Left cardiac atrium (tissue), 4 donors: ENCODE data around the gene CSF2RB. TPM values are rescaled to one million over a fixed set of nuclear protein-coding genes. Genes with fewer than 3 reads are reported as not detected.

Experiments
- ATAC-seq, 2 donors: fragments of 200-7000 bp; cut with Tn5 transposase; one replicate each; pipeline ENCODE4 v1.9.1; 2020; ENCODE audit warnings: mild to moderate bottlenecking in 2 of 2, moderate library complexity in 2 of 2
- DNase-seq: peaks from one replicate; pipeline ENCODE4 v3.0.0-alpha.2; 2020
- intact Hi-C, 2 donors: fragments of 100-400 bp; cut with DNase I; formaldehyde crosslinking; loops; one replicate each; pipeline versions ENCODE4 v1.14.1 to v1.15.1; 2022 to 2023
- total RNA-seq, 2 donors: library from RNA; stranded (reverse); fragmentation: NEBNext Ultra II Directional; extraction: Animal tissue kit (Norgen Biotek cat#: 25700); gene quantifications; one replicate each; pipeline ENCODE4 v1.2.1, GENCODE V29; 2021
- donor health status: DM: no; HTN: yes; CAD: no.
- donor health status: DM: no; HTN: yes; CAD: no; lungs with severe emphysema.
- donor health status: DM: yes; HTN: yes; CAD: no.
- donor health status: Dilated cardiomyopathy.

The CSF2RB gene
- total RNA-seq, 2 donors from 2014 or later, result 4.7 to 6.0 TPM

- intact Hi-C loops, result no loop called here
- no peak for ATAC-seq
- no peak for DNase-seq
Observed at GRCh38 chr22:36951746-36952145, 38.3 kb downstream of the CSF2RB start.

GRCh38 chr22:36953239-36954080, 40.0 kb downstream of the CSF2RB start:
- DNase-seq, result no peak
- ATAC-seq, result no peak
- intact Hi-C loops, result no loop called here

- intact Hi-C loops, result no loop called here
- DNase-seq, result no peak
- no peak for ATAC-seq
Observed at GRCh38 chr22:36954251-36955014, 41.0 kb downstream of the CSF2RB start.

- DNase-seq (no peak), ATAC-seq (no peak)
- intact Hi-C loops, result no loop called here
Observed at GRCh38 chr22:36955691-36956090, 42.3 kb downstream of the CSF2RB start.

GRCh38 chr22:36958366-36958765, 44.9 kb downstream of the CSF2RB start:
- ATAC-seq (no peak), DNase-seq (no peak)
- intact Hi-C loops, result no loop called here

GRCh38 chr22:36961626-36962025, 48.2 kb downstream of the CSF2RB start:
- intact Hi-C loops, result no loop called here
- no peak for ATAC-seq
- no peak for DNase-seq

- intact Hi-C loops, result no loop called here
- DNase-seq (no peak), ATAC-seq (no peak)
Observed at GRCh38 chr22:36963302-36963701, 49.9 kb downstream of the CSF2RB start.

- DNase-seq (no peak), ATAC-seq (no peak)
- intact Hi-C loops, result no loop called here
Observed at GRCh38 chr22:36964106-36964505, 50.7 kb downstream of the CSF2RB start.

GRCh38 chr22:36965696-36966095, 52.3 kb downstream of the CSF2RB start:
- no peak for ATAC-seq
- intact Hi-C loops, result no loop called here
- DNase-seq, result no peak

- DNase-seq, result no peak
- no peak for ATAC-seq
- intact Hi-C loops, result no loop called here
Observed at GRCh38 chr22:36966851-36967540, 53.6 kb downstream of the CSF2RB start.

GRCh38 chr22:36968249-36968964, 55.0 kb downstream of the CSF2RB start:
- intact Hi-C loops, result no loop called here

GRCh38 chr22:36971341-36972125, 58.1 kb downstream of the CSF2RB start:
- DNase-seq (no peak), ATAC-seq (no peak)
- intact Hi-C loops, result loop anchor here in 1 of 2 donors (10.0 kb wide), 1 partner anchor 97 kb away; no protein-coding TSS in a partner anchor

More at GRCh38 chr22:36968249-36968964, 55.0 kb downstream of the CSF2RB start:
- DNase-seq (no peak), ATAC-seq (no peak)

- no peak for DNase-seq
- ATAC-seq, result no peak
- intact Hi-C loops, result loop anchor here (5.0 to 10.0 kb wide), 3 partner anchors 102 to 194 kb away; no protein-coding TSS in a partner anchor
Observed at GRCh38 chr22:36976606-36977005, 63.2 kb downstream of the CSF2RB start.

- peak; percentile 71 to 82 for ATAC-seq
- intact Hi-C loops, result loop anchor here (5.0 to 10.0 kb wide), 3 partner anchors 103 to 195 kb away; no protein-coding TSS in a partner anchor
- DNase-seq, result peak; percentile 60
Observed at GRCh38 chr22:36977401-36977861, 64.0 kb downstream of the CSF2RB start.

GRCh38 chr22:36977947-36978660, 64.7 kb downstream of the CSF2RB start:
- DNase-seq (peak; percentile 92), ATAC-seq (peak; percentile 98)
- intact Hi-C loops, result loop anchor here (2.0 to 10.0 kb wide), 4 partner anchors 103 to 196 kb away; no protein-coding TSS in a partner anchor

GRCh38 chr22:36979016-36979910, 65.8 kb downstream of the CSF2RB start:
- DNase-seq (no peak), ATAC-seq (no peak)

More at GRCh38 chr22:36979016-36979910, 65.8 kb downstream of the CSF2RB start:
- intact Hi-C loops, result loop anchor here (2.0 to 10.0 kb wide), 4 partner anchors 104 to 197 kb away; no protein-coding TSS in a partner anchor
